HL-60 (cell line): ENCODE results near the gene ZC3H12C.

Experiments
- DNase-seq, 2 experiments: peaks; one replicate each; pipeline ENCODE4 v3.0.0-alpha.2; 2010 to 2020; ENCODE audit warnings: low read depth in 1 of 2, low spot score in 1 of 2
- H3K27ac ChIP-seq: fragments of 250-450 bp; sonication (Bioruptor Pico); replicated peaks from 2 replicates; pipeline ENCODE4 v1.5.1; 2020; ENCODE audit warnings: mild to moderate bottlenecking, moderate library complexity
- H3K27me3 ChIP-seq: fragments of 250-450 bp; sonication (Bioruptor Pico); 2 replicates; pipeline ENCODE4 v1.5.1; 2021; ENCODE audit warnings: mild to moderate bottlenecking, moderate library complexity; ENCODE audit not compliant: insufficient read depth, poor library complexity, severe bottlenecking
- H3K4me3 ChIP-seq: replicated peaks from 2 replicates; pipeline ENCODE4 v1.5.1; 2011; ENCODE audit warnings: mild to moderate bottlenecking, control low read depth, low read length; ENCODE audit not compliant: insufficient read depth
- CTCF ChIP-seq: IDR thresholded peaks from one replicate; pipeline ENCODE4 v1.5.1; 2011; ENCODE audit warnings: low read length, control low read depth, inconsistent platforms; ENCODE audit not compliant: insufficient read depth
- GABPA ChIP-seq: IDR thresholded peaks from 2 replicates; pipeline ENCODE4 v1.6.1; 2012; ENCODE audit warnings: low read depth
- POLR2AphosphoS5 ChIP-seq: IDR thresholded peaks from 2 replicates; pipeline ENCODE4 v1.6.1; 2012; ENCODE audit warnings: low read depth
- REST ChIP-seq: IDR thresholded peaks from 2 replicates; pipeline ENCODE4 v1.6.1; 2012; ENCODE audit warnings: low read depth; ENCODE audit not compliant: insufficient replicate concordance
- SPI1 ChIP-seq: IDR thresholded peaks from 2 replicates; pipeline ENCODE4 v1.6.1; 2012; ENCODE audit warnings: low read depth, mild to moderate bottlenecking, borderline replicate concordance

Gene ZC3H12C

DNA sequence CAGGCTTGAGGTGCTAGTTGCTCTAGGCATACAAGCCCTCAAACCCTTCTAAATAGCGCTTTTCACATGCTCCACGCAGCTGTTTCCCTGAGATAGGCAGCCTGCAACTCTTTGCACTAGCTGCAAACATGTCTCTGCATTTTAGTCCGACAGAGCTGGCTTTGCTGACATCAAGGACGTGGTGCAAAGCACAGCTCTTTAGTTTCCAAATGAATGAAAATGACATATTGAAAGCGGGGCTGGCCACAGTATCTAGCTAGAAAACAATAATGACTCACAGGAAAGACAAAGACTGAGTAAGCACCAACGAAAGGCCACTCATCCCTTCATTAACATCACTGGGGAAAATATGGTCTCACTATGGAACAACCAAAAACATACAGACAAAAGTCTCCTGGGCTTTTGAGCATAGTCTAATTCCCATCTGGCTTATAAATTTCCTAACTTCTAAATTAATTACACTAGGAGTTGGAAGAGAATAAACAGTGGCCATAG, 15.3 kb upstream of the ZC3H12C start:
- Histone ChIP-seq H3K27ac (no peak overlapping the region), H3K4me3 (no peak overlapping the region), H3K27me3 (no peaks in the 10 kb centered on the region)
- TF ChIP-seq GABPA (no peak), SPI1 (no peak), POLR2AphosphoS5 (no peak), CTCF (no peak), REST (no peak)
- no peak for DNase-seq

DNA sequence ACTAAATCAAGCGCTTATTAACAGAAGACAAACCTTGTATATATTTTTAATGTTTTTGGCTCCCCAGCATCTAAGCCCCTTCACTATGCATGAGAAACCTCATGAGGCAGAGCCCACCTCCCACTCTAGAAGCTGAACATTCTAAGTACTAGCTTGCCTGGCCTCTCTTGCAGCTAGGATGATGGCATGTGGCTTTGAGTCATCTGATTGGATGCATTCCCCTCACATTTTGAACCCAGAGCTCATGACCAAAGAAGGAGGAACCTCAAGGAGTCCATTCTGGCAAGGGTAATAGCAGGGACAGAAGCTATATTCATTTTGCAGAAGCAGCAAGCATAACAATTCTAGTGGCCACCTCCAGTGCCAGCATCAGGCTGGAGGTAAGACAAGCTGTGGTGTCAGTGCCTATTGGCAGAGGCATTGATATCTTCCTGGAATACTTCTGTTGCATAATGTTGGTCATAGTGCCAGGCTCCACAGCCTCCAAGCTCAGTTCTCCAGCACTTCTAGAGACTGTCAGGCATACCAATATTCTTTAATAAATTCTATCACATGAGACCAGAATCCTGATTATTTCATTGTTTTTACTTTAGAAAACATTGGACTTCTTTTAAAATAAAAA, 14.2 kb upstream of the ZC3H12C start:
- Histone ChIP-seq H3K27ac (no peak overlapping the region), H3K4me3 (no peak overlapping the region), H3K27me3 (no peaks in the 10 kb centered on the region)
- no peak for DNase-seq
- TF ChIP-seq CTCF (no peak), REST (no peak), POLR2AphosphoS5 (no peak), SPI1 (no peak), GABPA (no peak)

- DNase-seq: no peak
- no peak overlapping the region for H3K27ac ChIP-seq
- no peak for TF ChIP-seq GABPA
- TF ChIP-seq POLR2AphosphoS5: no peak
- TF ChIP-seq SPI1: no peak
- no peak for TF ChIP-seq CTCF
- no peak for TF ChIP-seq REST
- no peaks in the 10 kb centered on the region for H3K27me3 ChIP-seq
- H3K4me3 ChIP-seq: no peak overlapping the region
Observed at GRCh38 chr11:110079726-110080125, 13.5 kb upstream of the ZC3H12C start.
